ENCODE results near the gene ACTL10.
"Not testable (repeated sequence)": the region's sequence is repeated elsewhere in the genome, so short reads cannot be mapped to it uniquely, and the experiment has no call there.

ACTL10 gene

DNA sequence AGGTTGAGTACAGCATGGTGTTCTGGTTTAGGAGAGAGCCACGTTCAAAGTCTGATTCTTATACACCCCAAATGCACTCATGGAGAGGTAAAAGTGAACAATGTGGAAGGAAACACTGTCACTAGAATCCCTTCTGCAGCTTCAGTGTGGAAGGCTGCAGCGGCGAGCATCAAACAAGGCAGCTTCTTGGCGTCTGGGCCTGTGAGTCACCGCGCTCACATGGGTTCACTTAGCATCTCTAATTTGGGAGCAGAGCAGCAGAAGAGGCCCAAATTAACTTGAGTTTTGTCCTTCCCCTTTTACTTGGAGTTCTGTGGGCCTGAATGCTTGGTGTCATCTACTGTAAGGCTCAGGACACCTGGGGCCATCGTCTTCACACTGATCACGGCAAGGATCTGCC lies 30.4 kb downstream of the ACTL10 start:
- DNase-seq (ENCODE audit: low read depth), result no peak

DNA sequence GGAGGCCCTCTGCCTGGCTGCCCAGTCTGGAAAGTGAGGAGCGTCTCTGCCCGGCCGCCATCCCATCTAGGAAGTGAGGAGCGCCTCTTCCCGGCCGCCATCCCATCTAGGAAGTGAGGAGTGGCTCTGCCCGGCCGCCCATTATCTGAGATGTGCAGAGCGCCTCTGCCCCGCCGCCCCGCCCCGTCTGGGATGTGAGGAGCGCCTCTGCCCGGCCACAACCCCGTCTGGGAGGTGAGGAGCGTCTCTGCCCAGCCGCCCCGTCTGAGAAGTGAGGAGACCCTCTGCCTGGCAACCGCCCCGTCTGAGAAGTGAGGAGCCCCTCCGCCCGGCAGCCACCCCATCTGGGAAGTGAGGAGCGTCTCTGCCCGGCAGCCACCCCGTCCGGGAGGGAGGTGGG lies 32.2 kb downstream of the ACTL10 start:
- not testable (repeated sequence) for DNase-seq (ENCODE audit: low read depth)

- DNase-seq (ENCODE audit: low read depth), result not testable (repeated sequence)
Measured at GRCh38 chr20:33700696-33701441, 34.1 kb downstream of the ACTL10 start.

GRCh38 chr20:33701629-33702450 lies 35.1 kb downstream of the ACTL10 start:
- DNase-seq (ENCODE audit: low read depth), result no peak

- DNase-seq (ENCODE audit: low read depth), result no peak
Measured at GRCh38 chr20:33702861-33703260, 36.1 kb downstream of the ACTL10 start.

DNA sequence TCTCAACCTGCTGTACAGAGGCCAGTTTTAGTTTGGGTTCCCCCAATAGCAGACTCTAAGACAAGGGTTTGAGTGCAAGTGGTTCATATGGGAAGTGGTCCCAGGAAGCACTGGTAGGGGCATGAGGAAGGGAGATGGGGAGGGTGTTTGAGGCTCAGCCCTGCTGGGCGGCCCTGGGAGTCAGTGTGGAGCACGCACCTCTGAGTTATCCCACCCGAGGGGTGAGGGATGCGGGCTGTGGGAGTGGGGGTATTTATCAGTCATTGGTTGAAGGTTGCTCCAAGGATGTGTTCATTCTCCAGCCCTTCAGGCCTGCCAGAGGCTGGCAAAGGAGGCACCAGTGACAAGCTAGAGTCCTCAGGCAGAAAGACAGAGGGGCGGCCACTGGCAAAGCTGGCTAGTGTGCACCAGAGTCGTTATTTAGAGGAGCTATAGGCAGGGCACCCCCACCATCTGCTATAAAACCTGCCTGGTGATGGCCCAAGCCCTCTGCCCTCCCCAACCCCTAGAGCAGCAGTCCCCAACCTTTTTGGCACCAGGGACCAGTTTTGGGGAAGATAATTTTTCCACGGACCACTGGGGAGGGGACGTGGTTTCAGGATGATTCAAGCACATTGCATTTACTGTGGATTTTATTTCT lies 36.9 kb downstream of the ACTL10 start:
- DNase-seq (ENCODE audit: low read depth), result no peak

- no peak for DNase-seq (ENCODE audit: low read depth)
Measured at GRCh38 chr20:33704197-33704924, 37.6 kb downstream of the ACTL10 start.

DNA sequence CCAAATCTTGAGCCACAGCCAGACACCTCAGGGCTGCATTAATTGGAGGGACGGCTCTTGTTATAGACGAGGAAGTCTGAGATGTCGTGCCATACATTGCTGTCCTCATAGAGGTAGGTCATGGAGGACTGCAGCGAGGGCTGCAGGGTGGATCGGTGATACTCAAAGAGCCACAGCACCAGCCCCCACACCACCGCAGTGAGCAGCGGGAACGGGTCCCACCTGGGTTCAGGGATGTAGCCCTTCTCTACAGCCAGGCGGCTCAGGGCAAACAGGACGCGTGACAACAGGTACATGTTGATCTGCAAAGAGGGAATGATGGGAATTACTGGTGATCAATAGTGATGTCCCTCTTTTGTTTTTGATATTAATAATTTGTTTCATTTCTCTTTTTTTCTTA lies 40.9 kb downstream of the ACTL10 start:
- no peak for DNase-seq (ENCODE audit: low read depth)

DNA sequence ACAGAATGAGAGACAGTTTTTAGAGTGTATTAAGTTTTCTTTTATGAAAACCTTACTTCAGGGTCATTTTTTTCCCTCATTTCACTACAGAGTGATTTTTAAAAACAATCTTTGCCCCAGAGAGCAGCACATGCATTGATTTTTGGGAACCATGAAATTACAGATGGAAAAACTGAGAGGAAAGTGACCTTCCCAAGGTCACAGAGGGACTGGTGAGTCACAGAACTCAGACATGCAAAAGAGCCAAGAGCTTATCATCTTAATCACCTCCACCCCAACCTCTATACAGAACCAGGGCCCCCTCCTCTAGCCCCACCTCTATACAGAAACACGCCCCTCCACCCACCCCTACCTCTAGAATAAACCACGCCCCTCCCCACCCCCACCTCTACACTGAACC lies 42.7 kb downstream of the ACTL10 start:
- DNase-seq (ENCODE audit: low read depth), result no peak

- DNase-seq (ENCODE audit: low read depth), result no peak
Measured at GRCh38 chr20:33709905-33710541, 43.3 kb downstream of the ACTL10 start.

DNA sequence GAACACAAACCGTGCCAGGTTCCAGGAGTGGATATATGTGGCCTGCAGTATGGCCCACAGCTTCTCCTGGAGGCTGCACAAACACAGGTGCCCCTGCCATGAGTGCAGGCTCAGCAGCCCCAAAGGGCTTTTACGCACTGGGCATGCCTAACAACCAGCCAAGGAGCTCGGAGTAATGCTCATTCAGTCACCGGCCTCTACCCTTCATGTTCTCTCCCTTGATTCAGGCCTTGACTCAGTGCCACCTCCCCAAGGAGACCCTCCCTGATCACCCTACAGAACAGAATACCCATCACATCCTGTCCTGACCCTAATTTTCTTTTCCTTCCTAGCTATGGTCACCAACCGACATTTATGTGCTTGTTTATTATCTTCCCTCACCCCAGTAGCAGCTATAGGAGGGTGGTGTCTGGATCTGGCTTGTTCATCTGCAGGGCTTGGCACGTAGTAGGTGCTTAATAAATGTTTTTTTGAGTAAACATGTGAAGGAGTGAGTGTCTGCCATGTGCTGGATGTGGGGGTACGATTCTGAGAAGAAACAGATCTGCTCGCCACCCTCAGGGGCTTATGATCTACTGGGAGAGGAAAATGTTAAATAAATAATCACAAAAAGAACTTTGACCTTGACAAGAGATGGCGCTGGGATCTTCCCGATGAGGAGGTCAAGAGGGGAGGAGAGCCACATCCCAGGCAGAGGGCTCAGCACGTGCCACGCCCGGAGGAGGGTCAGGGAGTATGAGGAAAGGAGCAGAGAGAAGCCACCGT lies 44.1 kb downstream of the ACTL10 start:
- DNase-seq (ENCODE audit: low read depth), result no peak

DNA sequence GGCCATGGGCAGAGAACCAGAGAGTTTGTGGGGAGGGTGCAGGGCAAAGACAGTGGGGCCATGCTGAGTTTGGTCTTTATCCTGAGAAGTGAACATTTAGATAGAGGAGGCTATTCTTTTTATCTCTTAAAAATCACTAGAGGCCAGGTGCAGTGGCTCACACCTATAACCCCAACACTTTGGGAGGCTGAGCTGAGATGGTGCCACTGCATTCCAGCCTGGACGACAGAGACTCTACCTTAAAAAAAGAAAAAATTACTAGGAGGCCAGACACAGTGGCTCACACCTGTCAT lies 44.6 kb downstream of the ACTL10 start:
- no peak for DNase-seq (ENCODE audit: low read depth)

- no peak for DNase-seq (ENCODE audit: low read depth)
Measured at GRCh38 chr20:33713865-33714367, 47.2 kb downstream of the ACTL10 start.

- no peak for DNase-seq (ENCODE audit: low read depth)
Measured at GRCh38 chr20:33716498-33716897, 49.8 kb downstream of the ACTL10 start.
